A549 (cell line): ENCODE measurements around the gene C5AR1.

Experiments used
- HDAC2 ChIP-seq: fragments of 200-600 bp; sonication (generic); IDR thresholded peaks from 2 replicates; pipeline ENCODE4 v1.6.1; 2016
- POLR2A ChIP-seq: IDR thresholded peaks from 2 replicates; pipeline ENCODE4 v1.6.1; 2012; ENCODE audit warnings: mild to moderate bottlenecking, low read length

GRCh38 chr19:47331490-47331889, 21.8 kb downstream of the C5AR1 start:
- TF ChIP-seq POLR2A (no peak), HDAC2 (no peak)
